Heart left ventricle (tissue), 16 donors: ENCODE measurements around the gene CNST. TPM values are rescaled to one million over a fixed set of nuclear protein-coding genes. Genes with fewer than 3 reads are reported as not detected.
A peak's percentile ranks its signal among the peaks of the same experiment; 100 is the strongest.

ENCODE experiments used
- ATAC-seq, 4 donors: fragments of 200-7000 bp; cut with Tn5 transposase; one replicate each; pipeline ENCODE4 v1.9.1; 2020 to 2022; ENCODE audit warnings: moderate library complexity in 4 of 4, mild to moderate bottlenecking in 3 of 4, moderate number of reproducible peaks in 1 of 4
- DNase-seq, 5 donors: peaks; one replicate each; pipeline ENCODE4 v3.0.0-alpha.2; 2020
- H3K27ac ChIP-seq, 12 donors: fragments of 200-600 bp; sonication (generic) in 4 of 12; one replicate each; pipeline versions ENCODE4 v1.5.0 to v1.8.0; 2016 to 2022; ENCODE audit warnings: mild to moderate bottlenecking in 2 of 12
- H3K27me3 ChIP-seq, 9 donors: fragments of 200-600 bp; sonication (generic) in 2 of 9; one replicate each; pipeline versions ENCODE4 v1.5.1 to v1.8.0; 2016 to 2022; ENCODE audit warnings: mild to moderate bottlenecking in 3 of 9
- H3K36me3 ChIP-seq, 9 donors: fragments of 200-600 bp; sonication (generic) in 2 of 9; one replicate each; pipeline versions ENCODE4 v1.5.0 to v1.8.0; 2018 to 2022; ENCODE audit warnings: mild to moderate bottlenecking in 2 of 9
- H3K4me1 ChIP-seq, 12 donors: fragments of 200-600 bp; sonication (generic) in 4 of 12; one replicate each; pipeline versions ENCODE4 v1.5.0 to v1.8.0; 2016 to 2022; ENCODE audit warnings: mild to moderate bottlenecking in 3 of 12
- H3K4me3 ChIP-seq, 12 donors: fragments of 200-600 bp; sonication (generic) in 4 of 12; one replicate each; pipeline versions ENCODE4 v1.5.0 to v1.8.0; 2017 to 2022; ENCODE audit warnings: mild to moderate bottlenecking in 9 of 12, moderate library complexity in 4 of 12
- H3K9me3 ChIP-seq, 12 donors: fragments of 200-600 bp; sonication (generic) in 4 of 12; one replicate each; pipeline versions ENCODE4 v1.5.0 to v1.8.0; 2016 to 2022; ENCODE audit warnings: mild to moderate bottlenecking in 1 of 12
- POLR2A ChIP-seq, 2 donors: fragments of 450-650 bp; IDR thresholded peaks; one replicate each; pipeline ENCODE4 v1.6.1; 2017; ENCODE audit warnings: antibody characterized with exemption in 2 of 2, mild to moderate bottlenecking in 2 of 2, moderate library complexity in 2 of 2
- WGBS, 4 donors: extraction: QIAGEN DNeasy Blood & Tissue Kit in 2 of 4; methylation state at CpG; one replicate each; pipeline versions ENCODE4 v1.1.5 to v1.1.7; 2013 to 2018; 5-methylcytosine and 5-hydroxymethylcytosine counted together
- intact Hi-C, 10 donors: fragments of 100-400 bp; cut with DNase I; formaldehyde crosslinking; loops; one replicate each; pipeline versions ENCODE4 v1.11.1 to v1.14.2; 2022
- polyA plus RNA-seq, 2 donors: library from polyadenylated mRNA; stranded (reverse); fragments of 200-250 nt; gene quantifications; one replicate each; pipeline ENCODE4 v1.2.3, GENCODE V29; 2013
- total RNA-seq, 9 donors: library from RNA; depleted of rRNA in 2 of 9; stranded (reverse); fragments of >200 nt in 2 of 9; fragmentation: NEBNext Ultra II Directional in 3 of 9; extraction: Animal tissue kit (Norgen Biotek cat#: 25700) in 3 of 9; gene quantifications; one replicate each; pipeline versions ENCODE4 v1.1.0 to v1.2.4, GENCODE V29; 2016 to 2023
- TF ChIP-seq, protein P1 (sequence below), 12 donors: fragments of 200-600 bp; sonication (generic) in 4 of 12; IDR thresholded peaks; one replicate each; pipeline versions ENCODE4 v1.5.0 to v1.8.0; 2018 to 2022; ENCODE audit warnings: antibody characterized with exemption in 12 of 12, mild to moderate bottlenecking in 5 of 12
- donor health status: ischemic (EF 13 %, LVEDD 7.1; RV severe dilation, severe dysfunction).
- donor health status: healthy with polysubstance abuse.
- donor health status: DM: no; HTN: yes; CAD: no.
- donor health status: DM: no; HTN: no; CAD: no.
- donor health status: ischemic (EF 25% LVEDD 6.9; RV normal size, moderate dysfunction).
- donor health status: ischemic (EF 25% LVEDD 5.7; RV mildly dilated, moderate dysfunction).
- donor health status: healthy.
- donor health status: DM: yes; HTN: yes; CAD: no.
- donor health status: ischemic (EF 35%, LVEDD 5.7; RV mildly dilated, moderate dysfunction).
- donor health status: nonischemic (EF 11% LVEDD 7.7; RV severe dilation, severe dysfunction).
- donor health status: DM: yes; HTN: yes; CAD: no.
- donor health status: PGD.
- donor health status: ischemic (EF 29% LVEDD 5.4; RV normal size, mild dysfunction).
- donor health status: nonischemic (EF 23%, LVEDD 6.1; RV moderate dilation, normal function).

Gene CNST
- total and polyA plus RNA-seq, 11 donors = 3.9 to 23.9 (median 17.6) TPM

- Histone ChIP-seq H3K4me3 (no peak overlapping the region), H3K27me3 (no peaks in the 10 kb centered on the region), H3K9me3 (peaks cover 0 to 27% (median 21%) of the 10 kb centered on the region in 12 donors), H3K27ac (no peak overlapping the region), H3K36me3 (no peaks in the 10 kb centered on the region), H3K4me1 (no peaks in the 10 kb centered on the region)
- WGBS, 4 donors = 95 to 100% (median 96%) methylated on average over 1 of the region's 1 CpG; no CpG with 5 or more reads in 1 of the 4 donors
- DNase-seq (no peak), ATAC-seq (no peak)
- intact Hi-C loops = no loop called here
- TF ChIP-seq POLR2A (IDR thresholded peaks at IDR 0.05) = no peak
- TF ChIP-seq, protein P1, sequence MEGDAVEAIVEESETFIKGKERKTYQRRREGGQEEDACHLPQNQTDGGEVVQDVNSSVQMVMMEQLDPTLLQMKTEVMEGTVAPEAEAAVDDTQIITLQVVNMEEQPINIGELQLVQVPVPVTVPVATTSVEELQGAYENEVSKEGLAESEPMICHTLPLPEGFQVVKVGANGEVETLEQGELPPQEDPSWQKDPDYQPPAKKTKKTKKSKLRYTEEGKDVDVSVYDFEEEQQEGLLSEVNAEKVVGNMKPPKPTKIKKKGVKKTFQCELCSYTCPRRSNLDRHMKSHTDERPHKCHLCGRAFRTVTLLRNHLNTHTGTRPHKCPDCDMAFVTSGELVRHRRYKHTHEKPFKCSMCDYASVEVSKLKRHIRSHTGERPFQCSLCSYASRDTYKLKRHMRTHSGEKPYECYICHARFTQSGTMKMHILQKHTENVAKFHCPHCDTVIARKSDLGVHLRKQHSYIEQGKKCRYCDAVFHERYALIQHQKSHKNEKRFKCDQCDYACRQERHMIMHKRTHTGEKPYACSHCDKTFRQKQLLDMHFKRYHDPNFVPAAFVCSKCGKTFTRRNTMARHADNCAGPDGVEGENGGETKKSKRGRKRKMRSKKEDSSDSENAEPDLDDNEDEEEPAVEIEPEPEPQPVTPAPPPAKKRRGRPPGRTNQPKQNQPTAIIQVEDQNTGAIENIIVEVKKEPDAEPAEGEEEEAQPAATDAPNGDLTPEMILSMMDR (IDR thresholded peaks at IDR 0.05) = no peak
These were observed 46.7 kb upstream of the CNST start for GRCh38 chr1:246519514-246519913.

GRCh38 chr1:246526380-246526779 lies 39.9 kb upstream of the CNST start:
- Histone ChIP-seq H3K9me3 (peaks cover 0 to 21% (median 2%) of the 10 kb centered on the region in 12 donors), H3K36me3 (no peaks in the 10 kb centered on the region), H3K27me3 (no peaks in the 10 kb centered on the region), H3K4me3 (no peak overlapping the region), H3K27ac (no peak overlapping the region), H3K4me1 (no peaks in the 10 kb centered on the region)
- ATAC-seq (no peak), DNase-seq (no peak)
- WGBS, 4 donors = 77 to 85% (median 81%) methylated on average over 4 of the region's 4 CpGs
- no peak for TF ChIP-seq POLR2A (IDR thresholded peaks at IDR 0.05)
- TF ChIP-seq, protein P1 (IDR thresholded peaks at IDR 0.05) = no peak
- intact Hi-C loops = no loop called here

- Histone ChIP-seq H3K9me3 (peaks cover 0 to 23% (median 2%) of the 10 kb centered on the region in 12 donors), H3K4me1 (no peaks in the 10 kb centered on the region), H3K4me3 (no peak overlapping the region), H3K36me3 (no peaks in the 10 kb centered on the region), H3K27ac (no peak overlapping the region), H3K27me3 (no peaks in the 10 kb centered on the region)
- 73 to 79% (median 76%) methylated on average over 7 of the region's 7 CpGs for WGBS, 4 donors
- DNase-seq = no peak
- intact Hi-C loops = no loop called here
- TF ChIP-seq, protein P1 (IDR thresholded peaks at IDR 0.05) = no peak
- no peak for TF ChIP-seq POLR2A (IDR thresholded peaks at IDR 0.05)
- no peak for ATAC-seq
These were observed 39.3 kb upstream of the CNST start for GRCh38 chr1:246526915-246527314.

GRCh38 chr1:246527402-246528088 lies 38.7 kb upstream of the CNST start:
- Histone ChIP-seq H3K27me3 (no peaks in the 10 kb centered on the region), H3K4me3 (no peak overlapping the region), H3K36me3 (no peaks in the 10 kb centered on the region), H3K9me3 (peaks cover 0 to 23% (median 2%) of the 10 kb centered on the region in 12 donors), H3K4me1 (no peaks in the 10 kb centered on the region), H3K27ac (no peak overlapping the region)
- intact Hi-C loops = no loop called here
- WGBS, 4 donors = 37 to 65% (median 52%) methylated on average over 5 of the region's 5 CpGs
- TF ChIP-seq POLR2A (IDR thresholded peaks at IDR 0.05) = no peak
- TF ChIP-seq, protein P1 (IDR thresholded peaks at IDR 0.05) = no peak
- DNase-seq (no peak), ATAC-seq (peak in 2 of 4 donors; percentile 37 to 52)
